CD4-positive, alpha-beta T cell treated with Interleukin-15 for 4 hours (primary cell): ENCODE data around the gene AGPAT4.
"Not testable (repeated sequence)": the region's sequence is repeated elsewhere in the genome, so short reads cannot be mapped to it uniquely, and the experiment has no call there.

Experiments used
- DNase-seq: peaks from one replicate; pipeline ENCODE4 v3.0.0-alpha.2; 2020; ENCODE audit warnings: low spot score

The AGPAT4 gene

DNA sequence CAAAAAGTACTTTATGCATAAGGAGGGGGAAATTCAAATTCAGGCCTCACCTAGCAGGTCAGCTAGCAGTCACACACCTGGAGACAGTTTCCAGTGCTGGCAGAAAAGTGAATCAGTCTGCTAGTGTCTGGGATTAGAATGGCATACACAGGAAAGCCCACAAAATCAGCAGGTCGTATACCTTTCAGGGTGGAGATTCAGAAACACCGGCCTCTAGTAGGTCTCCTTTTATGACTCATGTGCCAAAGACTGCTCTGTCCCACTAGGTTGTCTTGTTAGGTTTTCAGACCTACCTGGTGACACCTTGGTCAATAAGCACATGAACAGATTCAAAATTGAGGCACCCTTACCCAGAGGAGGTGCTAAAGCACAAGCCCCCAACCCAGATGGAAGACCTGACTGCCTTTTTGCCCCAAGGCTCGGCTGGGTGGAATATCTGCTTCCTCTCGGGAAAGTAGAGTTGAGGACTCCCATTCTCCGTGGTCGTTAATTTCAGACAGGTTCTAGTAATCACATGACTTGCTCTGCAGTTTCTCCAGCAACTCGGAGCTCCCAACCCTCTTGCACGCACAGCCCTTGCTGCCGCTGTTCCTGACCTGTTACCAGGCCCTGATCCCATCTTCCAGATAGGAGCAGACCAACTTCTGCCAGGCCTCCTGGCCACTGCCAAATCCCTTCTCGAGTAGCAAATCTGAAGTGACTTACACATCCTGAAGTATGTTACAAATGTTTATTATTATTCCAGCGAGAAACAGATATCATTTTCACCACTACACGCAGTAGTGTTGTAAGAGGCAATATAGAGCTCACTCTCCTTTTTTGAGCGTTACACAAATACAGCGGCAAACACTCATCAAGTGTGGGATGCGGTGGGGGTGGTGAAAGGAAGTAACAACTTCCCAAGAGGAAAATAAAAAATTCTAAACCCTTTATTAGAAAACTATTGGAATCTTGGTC, 46.6 kb downstream of the AGPAT4 start:
- DNase-seq, result no peak

DNA sequence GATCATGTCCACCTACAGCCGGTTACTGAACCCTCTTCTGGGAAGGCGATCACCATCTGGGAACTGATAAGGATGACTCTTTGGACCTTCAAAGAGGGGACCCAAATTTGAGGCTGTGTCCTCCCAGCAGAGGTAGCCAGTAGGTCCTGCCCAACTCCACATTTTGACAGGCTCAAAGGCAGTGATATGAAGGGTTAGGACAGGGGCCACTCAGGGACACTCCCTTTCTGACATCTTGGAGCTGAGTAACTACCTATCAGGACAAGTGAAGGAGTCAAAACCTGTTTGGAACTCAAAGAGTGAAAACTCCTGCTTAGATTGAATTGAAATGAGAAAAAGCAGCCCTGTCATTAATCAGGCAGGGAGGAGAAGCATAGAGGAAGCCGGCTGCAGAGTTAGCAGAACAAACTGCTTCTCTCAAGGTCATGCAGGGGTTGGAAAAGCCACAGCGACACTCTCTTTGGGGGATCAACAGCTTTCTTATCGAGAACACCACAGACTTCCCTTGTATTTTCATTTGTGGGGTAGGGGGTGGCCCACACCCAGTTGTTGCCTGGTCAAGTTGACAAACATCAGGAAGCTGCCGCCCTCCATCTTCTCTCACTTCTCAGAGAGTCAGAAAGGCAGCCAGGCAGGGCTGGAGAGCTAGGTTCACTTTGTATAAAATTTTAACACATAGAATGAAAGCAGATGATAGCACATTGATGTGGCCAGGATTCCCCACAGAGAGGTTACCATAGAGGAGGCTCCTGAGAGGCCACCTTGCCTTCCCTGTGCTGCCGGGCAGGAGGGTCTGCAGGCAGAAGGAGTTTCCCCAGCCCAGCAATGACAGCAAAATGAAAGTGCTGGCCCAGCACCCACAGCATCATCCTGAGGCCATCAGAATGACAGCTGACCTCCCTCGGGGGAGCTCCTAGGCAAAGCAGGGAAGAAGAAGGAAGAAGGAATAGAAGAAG, 47.6 kb downstream of the AGPAT4 start:
- DNase-seq, result peak; percentile 25

DNA sequence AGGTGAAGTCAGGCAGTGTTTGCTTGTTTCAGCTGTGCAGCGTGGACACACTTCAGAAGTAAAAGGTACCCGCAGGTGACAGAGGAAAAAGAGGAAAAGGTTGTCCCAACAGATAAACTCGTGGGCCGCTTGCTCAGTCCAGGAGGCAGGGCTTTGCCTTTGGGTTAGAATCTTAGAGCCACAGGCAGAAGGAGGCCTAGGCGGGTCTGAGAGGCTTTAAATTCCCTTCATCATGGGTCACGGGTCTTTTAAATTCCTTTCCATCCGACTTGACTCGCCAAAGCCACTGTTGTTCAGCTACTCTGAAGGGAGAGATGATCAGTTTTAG, 48.2 kb downstream of the AGPAT4 start:
- no peak for DNase-seq

DNA sequence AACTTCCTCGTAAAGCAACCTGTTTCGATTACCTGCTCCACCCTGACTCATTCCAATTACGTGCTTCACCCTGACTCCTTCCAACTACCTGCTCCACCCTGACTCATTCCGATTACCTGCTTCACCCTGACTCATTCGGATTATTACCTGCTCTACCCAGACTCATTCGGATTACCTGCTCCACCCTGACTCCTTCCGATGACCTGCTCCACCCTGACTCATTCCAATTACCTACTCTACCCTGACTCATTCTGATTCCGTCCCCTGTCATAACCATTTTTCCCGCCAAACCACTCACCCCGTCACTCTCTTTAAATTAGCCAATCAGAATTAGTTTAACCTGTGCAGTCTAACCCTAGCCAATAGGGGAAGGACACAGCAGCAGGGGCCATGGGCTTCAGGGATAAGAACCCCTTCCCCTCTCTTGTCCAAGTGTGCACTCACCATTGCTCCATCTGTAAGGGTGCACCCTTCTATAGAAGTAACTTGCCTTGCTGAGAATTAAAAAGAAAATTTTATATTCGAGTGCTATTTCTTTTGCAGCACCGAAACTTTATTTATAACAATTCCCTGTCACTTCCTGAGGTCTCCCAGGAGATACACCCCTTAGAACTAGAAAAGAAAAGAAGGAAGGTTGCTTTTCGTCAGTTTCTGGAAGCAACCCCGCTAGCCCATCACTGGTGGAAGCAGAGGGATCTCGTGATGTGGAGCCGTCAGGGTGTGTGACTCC, 48.7 kb downstream of the AGPAT4 start:
- not testable (repeated sequence) for DNase-seq

DNA sequence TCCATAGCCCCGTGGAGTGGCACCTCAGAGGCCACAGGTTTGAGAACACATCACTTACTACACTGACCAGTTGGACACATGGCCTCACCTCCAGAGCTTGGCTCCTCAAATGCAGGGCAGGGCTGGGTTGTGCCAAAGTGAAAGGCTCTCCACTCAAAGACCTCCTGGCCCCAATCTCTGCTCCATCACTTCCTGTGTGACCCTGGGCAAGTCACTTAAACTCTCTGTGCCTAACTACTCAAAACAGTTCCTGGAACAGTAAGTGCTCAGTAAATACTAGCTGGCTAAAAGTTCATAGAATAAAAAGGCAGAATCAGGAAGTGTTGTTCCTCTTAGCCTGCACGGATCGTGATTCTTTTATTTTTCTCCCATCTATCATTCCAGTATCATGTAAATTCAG, 50.2 kb downstream of the AGPAT4 start:
- DNase-seq, result no peak

DNA sequence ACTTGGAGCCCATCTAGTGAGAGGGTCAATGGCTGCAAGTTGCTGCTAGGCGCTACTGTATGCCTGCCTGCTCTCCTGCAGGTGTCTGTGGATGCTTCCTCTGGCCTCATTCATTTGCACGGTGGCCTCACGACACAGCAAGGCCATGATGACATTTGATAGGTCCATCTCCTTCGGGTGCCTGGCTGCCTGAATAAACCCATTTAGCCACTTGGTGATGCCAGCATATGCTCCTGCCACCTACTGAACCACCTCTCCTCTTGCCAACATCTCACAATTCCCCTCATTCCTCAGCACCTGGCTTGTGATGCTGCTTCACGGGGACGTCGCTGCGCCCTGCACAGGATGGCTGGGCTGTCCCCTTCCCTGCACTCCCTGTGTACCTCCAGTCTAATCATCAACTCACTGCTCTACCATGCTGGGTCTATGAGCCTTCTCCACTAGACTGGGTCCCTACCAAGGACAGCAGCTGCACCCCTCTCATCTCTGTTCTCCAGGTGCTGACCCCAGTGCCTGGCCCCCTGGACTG, 51.1 kb downstream of the AGPAT4 start:
- no peak for DNase-seq

DNA sequence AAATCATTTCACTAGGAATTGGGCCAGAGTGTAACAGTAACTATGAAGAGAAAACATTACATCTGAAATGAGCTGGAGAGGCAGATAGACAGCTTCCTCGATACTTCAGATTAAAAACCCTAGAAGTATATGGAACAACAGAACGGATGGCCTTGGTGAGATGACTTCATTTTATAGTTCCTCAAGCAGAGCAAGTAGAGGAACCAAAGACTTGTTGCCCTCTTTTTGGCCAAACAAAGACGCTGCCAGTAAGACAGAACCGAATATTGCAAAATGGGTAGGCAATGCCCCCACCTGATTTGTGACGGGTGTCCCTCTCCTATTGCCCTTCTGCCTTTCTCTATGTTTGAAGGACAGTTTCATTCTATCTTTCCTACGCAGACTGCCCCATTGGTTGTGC, 53.5 kb downstream of the AGPAT4 start:
- no peak for DNase-seq

DNA sequence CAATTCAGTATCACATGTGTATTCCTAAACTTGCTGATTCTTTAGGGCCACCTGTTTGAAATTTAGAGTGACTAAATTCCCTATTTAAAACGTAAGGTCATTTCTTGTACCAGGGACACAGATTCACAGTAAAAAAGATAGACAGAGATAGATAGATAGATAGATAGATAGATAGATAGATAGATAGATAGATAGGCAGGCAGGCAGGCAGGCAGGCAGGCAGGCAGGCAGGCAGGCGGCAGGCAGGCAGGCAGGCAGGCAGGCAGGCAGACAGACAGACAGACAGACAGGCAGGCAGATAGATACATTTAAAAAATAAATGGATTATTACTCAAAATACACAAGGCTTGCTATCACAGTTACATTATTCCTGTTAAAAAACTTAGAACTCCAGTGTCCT, 54.2 kb downstream of the AGPAT4 start:
- DNase-seq, result no peak

DNA sequence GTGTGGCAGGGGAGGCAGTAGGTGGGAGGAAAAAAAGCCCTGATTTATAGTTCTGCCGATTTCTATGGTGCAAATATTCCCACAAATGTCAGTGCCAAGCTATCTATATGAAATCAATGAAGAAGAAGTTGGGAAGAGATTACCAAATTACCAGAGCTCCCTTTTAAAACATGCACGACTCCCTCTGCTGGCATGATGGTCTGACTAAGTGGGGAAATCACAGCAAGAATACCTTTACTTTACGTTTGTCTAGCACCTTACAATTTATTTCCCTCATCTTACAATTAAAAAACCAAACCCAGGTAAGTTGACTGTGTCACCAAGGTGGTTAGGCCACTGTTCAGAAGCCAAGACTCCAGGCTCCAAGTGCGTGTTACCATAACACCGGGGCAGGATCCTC, 55.6 kb downstream of the AGPAT4 start:
- no peak for DNase-seq

DNA sequence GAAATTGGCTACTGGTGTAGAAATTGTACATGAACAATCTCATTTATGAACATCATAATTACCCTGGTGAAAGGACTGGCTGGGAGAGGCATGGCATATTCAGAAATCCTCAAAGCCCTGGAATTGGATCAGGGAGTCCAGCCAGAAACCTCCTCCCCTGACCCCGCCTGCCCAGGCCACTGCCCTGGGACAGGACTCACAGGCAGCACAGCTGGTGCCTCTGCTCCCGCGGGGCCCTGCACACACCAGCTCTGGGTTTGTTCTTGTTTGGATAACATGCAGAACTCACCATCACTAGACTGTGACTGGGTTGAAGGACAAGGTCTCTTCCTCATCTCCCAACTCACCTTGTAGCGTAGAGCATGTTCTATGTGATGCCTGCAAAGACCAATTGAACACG, 56.2 kb downstream of the AGPAT4 start:
- DNase-seq, result no peak

DNA sequence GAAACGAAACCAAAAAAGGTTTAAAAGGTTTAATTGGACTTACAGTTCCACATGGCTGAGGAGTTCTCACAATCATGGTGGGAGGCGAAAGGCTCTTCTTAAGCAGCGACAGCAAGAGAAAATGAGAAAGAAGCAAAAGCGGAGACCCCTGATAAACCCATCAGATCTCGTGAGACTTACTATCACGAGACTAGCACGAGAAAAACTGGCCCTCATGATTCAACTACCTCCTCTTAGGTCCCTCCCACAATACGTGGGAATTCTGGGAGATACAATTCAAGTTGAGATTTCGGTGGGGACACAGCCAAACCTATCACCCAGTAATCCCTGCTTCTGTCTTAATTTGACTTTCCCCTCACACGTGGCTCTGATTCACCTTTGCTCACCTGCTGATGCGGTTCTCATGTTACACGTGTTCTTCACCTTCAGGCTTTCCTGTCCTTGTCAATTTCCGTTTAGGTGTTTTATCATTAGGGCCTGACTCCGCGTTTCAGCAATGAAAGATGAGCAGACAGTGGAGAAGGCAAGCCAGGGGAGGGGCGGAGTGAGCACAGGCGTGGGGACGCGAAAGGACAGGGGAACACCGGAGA, 57.1 kb downstream of the AGPAT4 start:
- no peak for DNase-seq

DNA sequence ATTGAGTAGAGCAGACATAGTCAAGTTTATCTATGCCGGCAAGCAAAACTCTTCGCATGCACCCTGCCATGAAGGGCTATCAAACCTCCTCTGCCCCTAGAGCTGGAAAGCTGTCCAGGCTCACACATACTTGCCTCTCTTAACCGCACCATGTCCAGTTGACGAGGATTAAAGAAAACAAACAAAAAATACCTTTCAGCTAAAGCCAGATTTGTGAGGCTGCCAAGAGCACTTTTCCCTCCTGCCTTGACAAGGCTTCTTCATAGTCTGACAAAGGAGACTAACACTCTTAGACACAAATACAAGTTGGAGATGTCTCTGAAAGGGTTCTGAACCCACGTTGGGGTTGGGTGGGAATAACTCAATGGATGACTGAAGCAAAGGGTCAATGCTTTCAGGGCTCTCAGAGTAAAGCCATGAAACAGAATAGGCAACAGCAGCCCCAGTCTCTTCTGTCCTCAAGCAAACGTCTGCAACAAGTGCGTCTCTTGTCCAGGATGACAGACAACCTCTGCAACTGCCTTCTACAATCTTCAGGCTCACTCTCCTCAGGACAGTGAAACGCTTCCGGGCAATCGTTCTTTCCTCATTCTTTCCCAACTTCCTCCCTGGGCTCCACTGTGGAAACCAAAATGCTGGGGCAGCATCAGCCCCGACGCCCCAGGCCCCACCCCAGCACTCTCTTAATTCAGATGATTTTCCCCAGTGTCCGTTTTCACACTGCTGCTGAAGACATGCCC, 57.8 kb downstream of the AGPAT4 start:
- no peak for DNase-seq

DNA sequence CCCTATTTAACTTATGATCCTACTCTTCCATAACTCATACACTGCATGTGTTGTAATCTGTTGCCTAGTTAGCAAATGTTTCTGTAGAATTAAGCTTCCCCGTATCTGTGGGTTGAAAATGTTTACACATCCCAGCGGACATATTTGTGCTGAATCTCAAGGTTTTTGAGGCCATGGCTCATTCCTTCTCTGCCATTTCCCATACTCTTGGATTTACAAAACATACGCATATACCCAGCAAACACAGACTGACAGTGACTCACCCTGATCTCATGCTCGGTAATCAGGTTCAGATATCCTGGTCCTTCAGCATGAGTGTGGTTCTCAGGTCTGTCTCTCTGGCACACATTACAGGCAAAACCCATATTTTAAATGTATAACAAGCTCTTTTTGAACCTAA, 58.7 kb downstream of the AGPAT4 start:
- no peak for DNase-seq

DNA sequence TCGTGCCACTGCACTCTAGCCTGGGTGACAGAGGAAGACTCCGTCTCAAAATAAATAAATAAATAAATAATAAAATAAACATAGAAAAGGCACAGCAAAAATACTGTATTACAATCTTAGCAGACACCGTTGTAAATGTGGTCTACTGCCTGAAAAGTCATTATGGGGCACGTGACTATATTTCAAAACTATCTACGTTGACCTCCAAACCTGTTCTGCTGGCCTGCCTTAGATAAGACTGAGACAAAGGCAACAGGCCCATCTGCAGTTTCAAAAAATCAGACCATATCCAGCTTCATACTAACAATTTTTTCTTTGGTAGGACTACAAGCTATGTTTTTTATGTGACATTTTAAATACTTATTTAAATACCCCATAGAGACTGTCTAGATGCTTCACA, 59.1 kb downstream of the AGPAT4 start:
- no peak for DNase-seq

DNA sequence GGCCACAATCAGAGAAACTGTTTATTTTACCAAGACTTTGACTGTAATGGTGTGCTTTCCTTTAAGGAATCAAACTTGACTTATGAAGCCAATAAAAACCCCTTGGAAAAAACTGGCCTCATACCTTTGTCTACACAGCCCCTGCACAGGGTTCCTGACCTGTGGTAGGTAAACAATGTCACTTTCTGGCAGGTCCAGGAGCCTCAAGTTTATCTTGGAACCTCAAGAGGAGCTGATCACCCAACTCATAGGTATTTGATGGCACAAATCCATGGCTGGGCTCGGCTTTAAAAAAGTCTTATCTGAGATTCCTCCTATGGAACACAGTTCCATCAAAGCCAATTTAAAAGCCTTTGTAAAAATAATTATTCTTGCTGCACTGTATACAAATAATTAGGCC, 61.0 kb downstream of the AGPAT4 start:
- DNase-seq, result no peak

DNA sequence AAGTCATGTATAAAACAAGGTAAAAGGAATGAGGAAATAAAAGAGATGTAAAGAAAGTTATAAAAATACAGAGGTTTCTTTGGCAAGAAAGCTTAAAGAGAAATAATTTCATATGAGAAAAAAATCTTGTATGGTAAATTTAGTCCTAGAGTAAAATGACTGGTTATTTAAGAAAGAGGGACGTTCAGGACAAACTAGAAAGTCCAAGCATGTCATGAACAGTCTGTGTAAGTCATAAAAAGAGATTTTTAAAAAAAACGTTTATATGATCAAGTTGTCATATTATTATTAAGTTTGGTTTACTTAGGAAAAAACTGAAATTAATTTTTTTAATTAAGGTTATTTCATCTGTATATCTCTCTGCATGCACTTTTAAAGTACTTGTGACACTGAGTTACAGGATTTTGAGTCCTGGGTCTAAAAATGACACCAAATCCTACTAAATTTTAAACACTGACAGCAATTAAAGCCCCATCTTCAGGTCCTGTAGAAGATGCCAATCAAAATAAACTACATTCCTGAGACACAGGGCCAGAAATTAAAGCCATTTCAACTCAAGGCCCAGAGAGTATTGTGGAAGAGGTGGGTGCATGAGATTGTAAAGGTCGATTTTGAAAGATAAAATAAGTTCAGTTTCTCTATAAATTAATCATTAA, 62.4 kb downstream of the AGPAT4 start:
- no peak for DNase-seq

DNA sequence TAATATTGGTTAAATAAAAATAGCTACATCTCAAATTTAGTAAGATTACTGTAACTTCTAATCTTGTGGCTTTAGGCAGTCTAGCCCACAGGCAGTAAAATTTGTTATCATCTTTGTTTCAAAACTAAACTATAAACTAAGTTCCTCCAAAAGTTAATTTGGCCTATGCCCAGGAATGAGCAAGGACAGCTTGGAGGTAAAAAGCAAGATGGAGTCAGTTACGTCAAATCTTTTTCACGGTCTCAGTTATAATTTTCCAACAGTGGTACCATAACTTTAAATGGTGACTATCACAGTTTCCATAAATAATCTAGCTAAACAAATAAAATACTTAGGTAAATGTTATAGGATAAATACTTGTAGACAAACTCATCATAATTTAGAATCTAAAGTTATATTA, 63.0 kb downstream of the AGPAT4 start:
- no peak for DNase-seq

DNA sequence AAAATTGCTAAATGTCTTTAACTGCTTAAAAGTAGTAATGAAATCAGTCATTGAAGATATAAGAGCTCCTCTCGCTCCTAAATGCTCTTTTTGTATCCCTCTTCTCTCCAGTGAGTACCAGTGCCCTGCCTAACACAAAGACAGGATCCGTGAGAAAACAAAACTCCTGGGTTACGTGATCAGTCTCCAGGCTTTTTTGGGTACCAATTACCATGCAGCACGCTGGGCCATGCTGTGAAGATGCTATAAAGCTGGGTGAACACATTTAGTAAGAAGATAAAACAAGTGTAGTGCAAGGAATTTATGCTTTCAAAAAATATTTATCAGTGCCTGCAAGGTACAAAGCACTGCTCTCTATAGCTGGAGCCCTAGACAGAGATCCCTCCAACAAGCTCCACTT, 66.7 kb downstream of the AGPAT4 start:
- DNase-seq, result no peak

DNA sequence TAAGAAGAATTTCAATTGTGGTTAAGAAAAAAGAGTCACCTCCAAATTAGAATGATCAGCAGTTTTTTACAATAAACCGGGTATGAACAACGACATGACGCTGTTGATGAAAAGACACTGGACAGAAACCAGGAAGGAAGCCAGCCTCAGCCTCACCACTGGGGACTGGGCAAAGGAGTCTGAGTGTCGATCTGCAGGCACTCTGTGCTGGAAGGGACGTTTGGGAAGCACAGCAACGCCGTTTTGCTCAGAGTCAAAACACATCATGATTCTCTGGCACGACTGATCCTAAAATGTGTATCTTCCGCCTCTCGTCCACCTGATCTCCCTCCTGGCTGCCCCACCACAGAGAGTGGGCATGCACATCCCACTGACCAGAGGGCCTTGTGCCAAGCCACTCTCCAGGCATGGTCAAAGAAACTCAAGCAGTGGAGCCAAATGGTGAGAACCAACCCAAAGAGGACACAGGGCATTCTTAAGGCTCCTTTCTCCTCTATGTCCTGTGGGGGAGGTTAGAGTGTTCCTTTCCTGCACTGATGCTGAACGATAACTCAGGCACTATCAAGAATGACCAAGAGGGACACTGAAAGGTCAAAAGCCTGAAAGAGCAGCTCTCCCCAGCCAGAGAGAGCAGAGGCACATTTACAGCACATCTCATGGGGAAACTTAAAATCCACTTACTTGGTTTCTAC, 68.8 kb downstream of the AGPAT4 start:
- DNase-seq, result no peak
